Embryonic facial prominence (tissue), 1 donor: ENCODE data around the gene BRD1.

ENCODE experiments used
- DNase-seq: peaks from one replicate; pipeline ENCODE4 v3.0.0-alpha.2; 2016; ENCODE audit errors: extremely low spot score

Gene BRD1

GRCh38 chr22:49801391-49802060 lies 26.1 kb downstream of the BRD1 start:
- no peak for DNase-seq

- no peak for DNase-seq
Measured at GRCh38 chr22:49800408-49801238, 27.1 kb downstream of the BRD1 start.

GRCh38 chr22:49799431-49800075 lies 28.1 kb downstream of the BRD1 start:
- DNase-seq: no peak

- DNase-seq: no peak
Measured at GRCh38 chr22:49798486-49799151, 29.1 kb downstream of the BRD1 start.

- no peak for DNase-seq
Measured at GRCh38 chr22:49797706-49798105, 30.0 kb downstream of the BRD1 start.

GRCh38 chr22:49796596-49797270 lies 30.9 kb downstream of the BRD1 start:
- no peak for DNase-seq

GRCh38 chr22:49795521-49795920 lies 32.2 kb downstream of the BRD1 start:
- no peak for DNase-seq

- DNase-seq: no peak
Measured at GRCh38 chr22:49793871-49794270, 33.8 kb downstream of the BRD1 start.

- no peak for DNase-seq
Measured at GRCh38 chr22:49793296-49793695, 34.4 kb downstream of the BRD1 start.

- DNase-seq: no peak
Measured at GRCh38 chr22:49792107-49792506, 35.6 kb downstream of the BRD1 start.

GRCh38 chr22:49791682-49792081 lies 36.0 kb downstream of the BRD1 start:
- DNase-seq: no peak

- DNase-seq: no peak
Measured at GRCh38 chr22:49790912-49791311, 36.8 kb downstream of the BRD1 start.

- DNase-seq: no peak
Measured at GRCh38 chr22:49789289-49790141, 38.2 kb downstream of the BRD1 start.

- no peak for DNase-seq
Measured at GRCh38 chr22:49788504-49788903, 39.2 kb downstream of the BRD1 start.

GRCh38 chr22:49787861-49788260 lies 39.8 kb downstream of the BRD1 start:
- DNase-seq: no peak

GRCh38 chr22:49786976-49787706 lies 40.5 kb downstream of the BRD1 start:
- DNase-seq: no peak

GRCh38 chr22:49785841-49786471 lies 41.7 kb downstream of the BRD1 start:
- no peak for DNase-seq

- no peak for DNase-seq
Measured at GRCh38 chr22:49785046-49785521, 42.6 kb downstream of the BRD1 start.

- DNase-seq: no peak
Measured at GRCh38 chr22:49784630-49784971, 43.1 kb downstream of the BRD1 start.
